Measurements from ENCODE around the gene LHX3.

LHX3 gene

GRCh38 chr9:136230365-136230764 lies 25.4 kb upstream of the LHX3 start:
- DNase-seq (ENCODE audit: low read depth): no peak
- no peak overlapping the region for H3K4me3 ChIP-seq (ENCODE audit: low read length)
- TF ChIP-seq CTCF (conservative IDR thresholded peaks at IDR 0.05; ENCODE audit: low read length): no peak

- DNase-seq (ENCODE audit: low read depth): no peak
- H3K4me3 ChIP-seq (ENCODE audit: low read length): no peak overlapping the region
- TF ChIP-seq CTCF (conservative IDR thresholded peaks at IDR 0.05; ENCODE audit: low read length): no peak
Measured at GRCh38 chr9:136229096-136230065, 24.5 kb upstream of the LHX3 start.

DNA sequence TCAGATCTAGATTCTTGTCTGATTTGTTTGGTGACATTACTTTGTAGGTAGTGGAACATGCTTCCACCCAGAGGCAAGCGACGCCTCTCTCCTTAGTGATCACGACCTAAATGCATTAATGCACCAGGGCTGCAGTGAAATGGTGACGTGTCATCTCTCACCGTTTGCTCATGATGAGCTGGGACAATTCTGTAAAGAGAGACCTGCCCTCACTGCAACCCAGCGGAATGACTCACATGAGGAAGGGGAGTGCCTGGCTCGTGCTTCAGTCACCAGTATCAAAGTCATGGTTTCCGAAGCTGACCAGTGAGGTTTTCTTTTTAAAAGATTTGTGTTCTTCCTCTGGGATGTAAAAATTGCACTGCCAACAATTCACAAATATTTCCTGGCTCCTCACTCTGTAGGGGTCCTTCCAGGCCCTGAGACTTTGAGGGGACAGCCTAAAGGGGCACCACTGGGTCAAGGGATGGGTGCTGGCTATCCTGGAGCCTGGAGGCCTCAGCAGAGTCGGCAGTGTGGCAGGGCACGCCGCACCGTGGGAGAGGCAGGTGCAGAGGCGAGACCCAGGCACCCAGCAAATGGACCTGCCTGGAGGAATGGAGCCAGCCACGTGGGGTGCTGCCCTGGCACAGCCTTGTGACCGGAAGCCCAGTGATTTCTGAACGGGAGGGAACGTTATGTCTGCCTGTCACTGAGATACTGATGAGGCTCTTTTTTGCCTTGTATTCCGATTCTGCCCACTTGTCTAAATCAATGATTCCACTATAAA lies 23.4 kb upstream of the LHX3 start:
- no peak overlapping the region for H3K4me3 ChIP-seq (ENCODE audit: low read length)
- DNase-seq (ENCODE audit: low read depth): peak; percentile 35
- no peak for TF ChIP-seq CTCF (conservative IDR thresholded peaks at IDR 0.05; ENCODE audit: low read length)

GRCh38 chr9:136226680-136227407 lies 21.9 kb upstream of the LHX3 start:
- no peak overlapping the region for H3K4me3 ChIP-seq (ENCODE audit: low read length)
- no peak for DNase-seq (ENCODE audit: low read depth)
- TF ChIP-seq CTCF (conservative IDR thresholded peaks at IDR 0.05; ENCODE audit: low read length): no peak

DNA sequence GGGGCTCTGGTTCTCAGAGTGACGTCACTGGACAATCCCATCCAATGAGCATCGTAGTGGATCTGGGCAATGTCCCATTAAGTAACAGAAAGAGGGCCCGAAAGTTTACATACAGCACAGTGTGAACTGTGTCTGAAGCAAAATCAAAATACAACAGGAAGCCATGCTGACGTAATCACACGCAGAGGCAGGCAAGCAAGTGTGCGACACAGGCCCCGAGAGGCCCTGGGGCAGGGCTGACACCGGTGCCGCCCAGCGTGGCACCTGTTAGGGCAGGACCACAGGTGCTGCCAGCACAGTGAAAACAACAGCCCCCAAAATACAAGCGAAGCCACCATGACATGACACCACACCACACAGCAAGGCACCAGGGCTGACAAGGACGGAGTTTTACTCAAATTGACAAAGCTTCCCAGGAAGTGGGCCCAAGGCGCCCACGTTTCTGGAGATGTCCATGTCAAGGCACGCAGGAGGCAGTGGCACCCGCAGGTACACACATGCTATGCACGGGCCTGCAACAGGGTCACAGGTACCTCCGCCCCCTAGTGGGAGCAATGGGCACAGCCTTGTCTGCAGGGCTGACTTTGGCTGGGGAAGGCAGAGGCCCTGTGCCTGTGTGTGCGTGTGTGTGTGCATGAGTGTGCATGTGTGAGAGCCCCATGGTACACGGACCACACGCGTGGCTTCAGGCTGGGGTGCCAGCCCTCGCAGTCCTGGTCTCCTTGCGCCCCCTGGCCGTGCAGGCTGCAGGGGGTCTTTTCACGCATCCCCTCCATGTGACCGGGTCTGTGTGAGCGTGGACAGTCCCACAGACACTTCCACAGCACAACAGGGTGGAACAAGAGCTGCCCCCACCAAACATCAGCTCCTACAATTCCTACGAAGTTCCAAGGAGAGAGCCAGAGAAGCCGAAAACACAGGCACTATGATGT lies 21.1 kb upstream of the LHX3 start:
- DNase-seq (ENCODE audit: low read depth): peak; percentile 38
- H3K4me3 ChIP-seq (ENCODE audit: low read length): no peak overlapping the region
- peak; percentile 80 for TF ChIP-seq CTCF (conservative IDR thresholded peaks at IDR 0.05; ENCODE audit: low read length)

DNA sequence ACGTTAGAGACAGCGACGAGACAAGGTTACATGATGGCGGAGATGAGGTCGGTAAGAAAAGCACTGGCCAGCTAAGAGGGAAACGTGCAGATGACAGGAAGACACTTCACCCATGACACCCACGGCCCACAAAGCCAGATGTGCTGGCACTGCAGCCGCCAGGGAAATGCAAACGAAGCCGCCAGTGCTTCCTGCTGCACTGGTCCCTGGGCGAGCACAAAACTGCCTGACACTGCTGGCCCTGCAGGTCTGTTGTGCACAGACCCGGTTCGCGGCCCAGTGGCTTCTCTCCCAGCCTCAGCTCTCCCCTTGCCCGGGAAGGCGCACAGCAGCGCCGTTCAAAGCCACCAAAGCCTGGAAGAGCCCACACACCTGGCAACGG lies 20.4 kb upstream of the LHX3 start:
- TF ChIP-seq CTCF (conservative IDR thresholded peaks at IDR 0.05; ENCODE audit: low read length): no peak
- DNase-seq (ENCODE audit: low read depth): no peak
- no peak overlapping the region for H3K4me3 ChIP-seq (ENCODE audit: low read length)

All from AG10803 (cell line).